Astrocyte (in vitro differentiated cells and primary cell): ENCODE measurements around the gene GNG12.

Experiments
- EZH2 ChIP-seq: IDR thresholded peaks from 2 replicates; pipeline ENCODE4 v1.6.1; 2012; ENCODE audit warnings: mild to moderate bottlenecking, low read length, inconsistent platforms; ENCODE audit not compliant: insufficient read depth
- TF ChIP-seq, protein P1 (sequence below): IDR thresholded peaks from 2 replicates; pipeline ENCODE4 v1.5.1; 2011; ENCODE audit warnings: low read depth, mild to moderate bottlenecking, inconsistent platforms, low read length, moderate library complexity; ENCODE audit not compliant: insufficient read depth

- no peak for TF ChIP-seq EZH2
- TF ChIP-seq, protein P1, sequence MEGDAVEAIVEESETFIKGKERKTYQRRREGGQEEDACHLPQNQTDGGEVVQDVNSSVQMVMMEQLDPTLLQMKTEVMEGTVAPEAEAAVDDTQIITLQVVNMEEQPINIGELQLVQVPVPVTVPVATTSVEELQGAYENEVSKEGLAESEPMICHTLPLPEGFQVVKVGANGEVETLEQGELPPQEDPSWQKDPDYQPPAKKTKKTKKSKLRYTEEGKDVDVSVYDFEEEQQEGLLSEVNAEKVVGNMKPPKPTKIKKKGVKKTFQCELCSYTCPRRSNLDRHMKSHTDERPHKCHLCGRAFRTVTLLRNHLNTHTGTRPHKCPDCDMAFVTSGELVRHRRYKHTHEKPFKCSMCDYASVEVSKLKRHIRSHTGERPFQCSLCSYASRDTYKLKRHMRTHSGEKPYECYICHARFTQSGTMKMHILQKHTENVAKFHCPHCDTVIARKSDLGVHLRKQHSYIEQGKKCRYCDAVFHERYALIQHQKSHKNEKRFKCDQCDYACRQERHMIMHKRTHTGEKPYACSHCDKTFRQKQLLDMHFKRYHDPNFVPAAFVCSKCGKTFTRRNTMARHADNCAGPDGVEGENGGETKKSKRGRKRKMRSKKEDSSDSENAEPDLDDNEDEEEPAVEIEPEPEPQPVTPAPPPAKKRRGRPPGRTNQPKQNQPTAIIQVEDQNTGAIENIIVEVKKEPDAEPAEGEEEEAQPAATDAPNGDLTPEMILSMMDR = no peak
Measured at GRCh38 chr1:67752306-67752705, 81.0 kb downstream of the GNG12 start.
